Mammary epithelial cell (primary cell): ENCODE measurements around the gene RARRES2.

ENCODE experiments used
- EZH2 ChIP-seq: IDR thresholded peaks from 2 replicates; pipeline ENCODE4 v1.6.1; 2012; ENCODE audit warnings: low read length, inconsistent platforms, borderline replicate concordance
- TF ChIP-seq, protein P1 (sequence below), 2 donors: IDR thresholded peaks in 1 of 2; conservative IDR thresholded peaks in 1 of 2; 2 replicates each; pipeline ENCODE4 v1.5.1; 2011 to 2012; ENCODE audit warnings: inconsistent platforms in 2 of 2, low read length in 2 of 2, mild to moderate bottlenecking in 2 of 2, control low read depth in 1 of 2, low read depth in 1 of 2; ENCODE audit not compliant: insufficient read depth in 1 of 2; ENCODE audit errors: extremely low read depth in 1 of 2

DNA sequence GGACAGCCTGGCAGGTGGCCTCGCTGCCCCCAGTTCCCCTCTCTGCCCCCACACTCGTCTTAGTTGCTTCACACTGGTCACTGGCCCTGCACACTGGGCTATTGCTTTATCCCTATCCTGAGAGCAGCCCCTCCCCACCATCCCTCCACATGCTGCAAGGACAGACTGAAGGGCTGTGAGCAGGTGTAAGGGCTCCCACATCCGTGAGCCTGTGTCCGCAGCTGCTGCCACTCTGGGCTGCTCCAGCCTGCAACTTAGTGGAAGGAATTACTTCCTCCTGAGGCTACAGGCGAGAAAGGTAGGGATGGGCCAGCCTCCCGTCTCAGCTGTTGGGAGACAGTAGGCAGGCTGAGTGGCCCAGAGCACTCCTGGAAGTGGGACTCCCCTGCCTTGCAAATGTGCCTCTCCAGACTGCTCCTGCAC is 3.8 kb downstream of the RARRES2 start:
- TF ChIP-seq, protein P1, sequence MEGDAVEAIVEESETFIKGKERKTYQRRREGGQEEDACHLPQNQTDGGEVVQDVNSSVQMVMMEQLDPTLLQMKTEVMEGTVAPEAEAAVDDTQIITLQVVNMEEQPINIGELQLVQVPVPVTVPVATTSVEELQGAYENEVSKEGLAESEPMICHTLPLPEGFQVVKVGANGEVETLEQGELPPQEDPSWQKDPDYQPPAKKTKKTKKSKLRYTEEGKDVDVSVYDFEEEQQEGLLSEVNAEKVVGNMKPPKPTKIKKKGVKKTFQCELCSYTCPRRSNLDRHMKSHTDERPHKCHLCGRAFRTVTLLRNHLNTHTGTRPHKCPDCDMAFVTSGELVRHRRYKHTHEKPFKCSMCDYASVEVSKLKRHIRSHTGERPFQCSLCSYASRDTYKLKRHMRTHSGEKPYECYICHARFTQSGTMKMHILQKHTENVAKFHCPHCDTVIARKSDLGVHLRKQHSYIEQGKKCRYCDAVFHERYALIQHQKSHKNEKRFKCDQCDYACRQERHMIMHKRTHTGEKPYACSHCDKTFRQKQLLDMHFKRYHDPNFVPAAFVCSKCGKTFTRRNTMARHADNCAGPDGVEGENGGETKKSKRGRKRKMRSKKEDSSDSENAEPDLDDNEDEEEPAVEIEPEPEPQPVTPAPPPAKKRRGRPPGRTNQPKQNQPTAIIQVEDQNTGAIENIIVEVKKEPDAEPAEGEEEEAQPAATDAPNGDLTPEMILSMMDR (conservative IDR thresholded peaks at IDR 0.05 in 1 of 2, IDR thresholded peaks at IDR 0.05 in 1 of 2; ENCODE audit: extremely low read depth in 1 of 2, insufficient read depth in 1 of 2, low read depth in 1 of 2, low read length in 2 of 2), result no peak
- TF ChIP-seq EZH2, result no peak
